Activated naive CD8-positive, alpha-beta T cell treated with anti-CD3 and anti-CD28 coated beads, Interleukin-2, amount 50 U/mL, for 16 hours (primary cell): Measurements from ENCODE around the gene BPHL.
"Not testable (repeated sequence)": the region's sequence is repeated elsewhere in the genome, so short reads cannot be mapped to it uniquely, and the experiment has no call there.

Source experiments
- DNase-seq: peaks from one replicate; pipeline ENCODE4 v3.0.0-alpha.2; 2020; ENCODE audit warnings: low read depth, low spot score

BPHL gene

DNA sequence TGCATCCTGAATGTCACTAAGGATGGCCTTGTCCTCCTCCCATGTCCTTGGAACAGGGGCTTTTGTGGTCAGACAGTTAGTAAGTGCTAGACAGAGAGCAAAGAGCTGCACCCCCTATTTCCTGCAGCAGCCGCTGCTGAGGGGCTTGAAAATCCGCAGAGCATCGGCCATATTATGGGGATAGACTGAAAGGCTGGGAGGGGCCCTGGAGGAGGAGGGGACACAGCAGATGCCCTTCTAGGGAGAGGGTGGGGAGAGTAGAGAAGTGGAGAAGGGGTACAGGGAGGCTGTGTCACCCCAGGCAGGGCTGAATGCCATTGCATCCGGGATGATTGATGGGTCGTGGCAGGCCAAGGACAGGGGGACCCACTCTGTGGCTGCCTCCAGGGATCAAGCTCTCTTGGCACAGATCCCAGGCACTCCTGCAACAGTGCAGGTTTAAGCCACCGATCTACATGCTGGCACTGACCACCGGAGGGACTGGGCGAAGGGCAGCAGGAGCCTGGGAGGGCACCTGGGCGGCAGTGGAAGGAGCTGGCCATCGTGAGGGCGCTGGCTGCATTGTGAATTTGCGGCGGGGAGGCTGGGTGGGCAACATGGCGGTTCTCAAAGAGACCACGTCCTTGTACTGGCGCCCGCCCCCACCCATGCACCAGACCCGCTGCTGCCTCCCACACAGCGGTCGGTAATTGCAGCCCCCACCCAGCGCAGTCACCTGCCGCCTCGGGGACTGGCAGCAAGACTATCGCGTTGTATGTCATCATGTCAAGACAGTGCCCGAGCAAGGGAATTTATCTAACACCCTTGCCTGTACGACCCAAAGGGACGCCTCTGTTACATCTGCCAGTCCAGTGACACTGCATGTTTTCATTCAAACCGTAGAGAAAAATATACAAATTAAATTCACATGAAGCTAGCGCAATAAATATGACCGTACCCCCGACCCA, 37.9 kb downstream of the BPHL start:
- not testable (repeated sequence) for DNase-seq

DNA sequence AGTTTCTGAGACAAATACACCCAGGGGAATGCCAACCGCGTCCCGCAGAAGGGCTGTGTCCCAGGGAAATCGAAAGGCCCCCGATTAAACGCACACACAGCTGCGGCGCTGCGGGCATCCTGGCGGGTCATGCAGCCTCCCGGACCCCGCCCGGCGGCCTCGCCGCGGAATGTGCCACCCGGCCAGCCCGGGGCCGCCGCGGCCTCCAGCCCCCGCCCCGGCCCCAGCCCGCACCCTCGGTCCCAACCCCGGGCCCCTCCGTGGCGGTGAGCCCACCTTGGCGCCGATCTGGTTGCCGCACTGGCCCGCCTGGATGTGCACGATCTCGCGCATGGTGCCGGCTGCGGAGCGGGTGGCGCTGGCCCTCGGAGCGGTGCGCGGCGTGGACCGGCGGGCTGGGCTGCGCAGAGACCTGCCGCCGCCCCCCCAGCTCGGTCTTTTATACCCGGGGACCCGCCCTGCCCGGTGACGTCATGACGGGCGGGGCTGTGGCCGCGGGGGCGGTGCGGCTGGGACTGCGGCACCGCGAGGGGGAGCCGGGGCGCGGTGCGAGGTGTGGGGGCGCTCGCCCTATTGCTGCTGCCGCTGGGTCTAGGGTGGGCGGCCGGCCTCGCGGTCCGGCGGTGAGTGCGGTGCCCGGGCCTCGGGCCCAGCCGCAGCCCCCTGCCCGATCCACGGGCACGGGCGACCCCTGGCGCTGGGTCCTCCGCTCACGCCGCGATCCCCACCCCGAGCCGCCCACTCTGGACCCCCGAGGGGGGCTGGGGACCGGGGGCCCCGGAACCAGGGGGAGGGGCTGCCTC, 38.8 kb downstream of the BPHL start, which contains the start of gene TUBB2A:
TSS of gene TUBB2A (minus strand) at position 414 of the 803 bp plus-strand sequence. CDS start at position 333, 81 bp downstream.
- DNase-seq: peak; percentile 69

GRCh38 chr6:3159805-3160781, 41.6 kb downstream of the BPHL start:
- DNase-seq: no peak

DNA sequence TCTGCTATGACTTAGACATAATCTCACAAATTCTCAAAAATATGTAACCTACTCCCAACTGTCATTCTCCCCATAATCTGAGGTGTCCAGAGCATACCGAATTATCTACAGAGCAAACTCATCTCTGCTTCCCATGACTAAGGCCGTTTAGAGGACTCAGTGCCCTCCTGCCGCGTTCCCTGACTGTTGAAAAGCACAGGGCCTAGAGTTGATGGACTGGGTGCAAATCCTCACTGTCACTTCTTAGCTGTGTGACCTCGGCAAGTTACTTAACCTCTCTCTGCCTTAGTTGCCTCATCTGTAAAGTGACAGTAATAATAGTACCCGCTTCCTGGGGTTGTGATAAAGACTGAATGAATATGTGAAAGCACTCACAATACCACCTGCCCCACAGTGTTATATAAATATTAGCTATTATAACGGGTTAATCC, 43.6 kb downstream of the BPHL start:
- no peak for DNase-seq

DNA sequence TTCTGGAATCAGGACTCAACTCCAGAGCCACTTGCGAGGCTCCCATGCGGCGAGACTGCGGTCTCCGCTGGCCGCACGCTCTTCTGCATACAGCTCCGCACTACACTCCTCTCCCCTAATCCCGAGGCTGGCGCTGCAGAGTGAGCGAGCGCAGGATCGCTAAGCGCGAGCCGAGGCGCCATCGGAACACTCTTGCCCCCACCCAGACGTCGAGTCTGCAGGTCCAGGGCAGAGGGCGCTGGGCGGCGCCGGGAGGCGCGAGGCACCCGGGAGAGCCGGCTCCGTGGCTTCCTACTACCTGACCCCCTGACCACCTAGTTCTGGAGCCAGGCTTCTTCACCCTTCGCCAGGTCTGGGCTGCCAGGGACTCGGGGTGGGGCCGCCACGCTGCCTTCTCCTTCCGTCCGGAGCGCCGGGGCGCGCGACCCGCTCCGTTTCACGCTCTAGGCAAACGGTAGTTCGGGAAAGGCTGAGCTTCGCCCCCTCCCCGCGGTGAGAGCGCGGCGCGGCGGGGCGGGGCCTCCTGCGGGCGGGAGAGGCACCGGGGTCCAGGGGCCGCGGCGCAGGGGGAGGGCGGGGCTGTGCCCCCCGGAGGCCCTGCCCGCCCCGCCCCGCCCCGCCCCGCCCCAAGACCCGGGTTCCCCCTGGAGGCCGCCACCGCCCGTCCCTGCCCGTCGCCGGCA, 44.2 kb downstream of the BPHL start:
- no peak for DNase-seq

- no peak for DNase-seq
Observed at GRCh38 chr6:3163248-3163594, 44.7 kb downstream of the BPHL start.

DNA sequence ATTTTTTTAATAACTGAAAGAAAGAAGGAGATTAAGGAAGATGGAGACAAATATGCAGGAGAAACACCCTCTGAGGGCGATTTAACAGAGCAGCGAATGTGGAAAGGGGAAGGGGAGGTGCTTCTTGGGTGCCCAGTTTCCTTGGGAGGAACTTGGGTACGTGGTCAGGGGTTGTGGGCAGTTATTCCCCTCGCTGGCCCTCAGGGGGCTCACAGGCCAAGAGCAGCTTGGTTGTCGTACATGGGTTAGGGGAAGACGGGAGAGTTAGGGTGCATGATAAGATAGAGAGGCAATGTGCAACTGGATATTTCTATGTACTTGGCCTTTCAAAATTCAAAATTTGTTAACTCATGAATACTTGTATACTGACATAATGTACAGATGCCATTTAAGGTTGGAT, 45.9 kb downstream of the BPHL start:
- no peak for DNase-seq

DNA sequence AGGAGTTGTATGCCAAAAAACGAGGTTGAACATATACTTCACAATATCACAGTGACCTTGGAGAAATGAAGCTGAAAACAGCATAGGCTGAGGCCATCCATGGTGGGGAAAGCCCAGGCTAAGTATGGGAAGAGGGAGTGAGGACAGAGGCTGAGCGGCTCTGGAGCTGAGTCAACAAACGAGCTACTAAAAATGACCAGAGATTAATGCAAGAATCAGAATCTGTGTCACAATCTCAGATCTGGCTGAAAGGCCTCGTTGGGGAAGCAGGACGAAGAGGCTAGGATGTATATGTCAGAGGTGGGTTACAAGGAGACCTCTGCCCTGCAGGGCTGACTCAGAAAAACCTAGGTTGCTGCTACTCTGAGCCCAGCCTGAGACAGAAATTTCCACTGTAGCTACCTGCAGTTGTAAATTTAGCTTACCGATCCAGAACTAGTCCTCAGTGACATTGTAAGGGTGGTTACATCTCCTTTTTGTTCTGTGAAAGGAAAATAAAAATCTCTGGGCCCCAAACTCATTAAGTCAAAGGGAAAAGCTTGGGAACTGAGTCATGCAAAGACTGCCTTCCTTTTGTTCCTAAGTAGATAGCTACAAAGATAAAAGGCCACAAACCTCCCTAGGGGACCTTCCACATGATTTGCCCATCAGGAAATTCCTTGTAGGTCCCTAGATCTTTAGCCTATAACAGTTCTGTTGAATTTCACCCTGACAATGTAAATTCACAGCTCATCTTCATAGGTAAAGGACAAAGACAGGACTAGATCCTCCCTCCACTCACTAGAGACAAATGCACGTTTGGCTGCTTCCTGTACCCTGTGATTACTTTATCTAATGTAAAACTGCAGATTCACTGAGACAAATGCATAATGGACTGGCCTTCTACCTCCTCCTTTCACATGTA, 47.4 kb downstream of the BPHL start:
- DNase-seq: no peak

DNA sequence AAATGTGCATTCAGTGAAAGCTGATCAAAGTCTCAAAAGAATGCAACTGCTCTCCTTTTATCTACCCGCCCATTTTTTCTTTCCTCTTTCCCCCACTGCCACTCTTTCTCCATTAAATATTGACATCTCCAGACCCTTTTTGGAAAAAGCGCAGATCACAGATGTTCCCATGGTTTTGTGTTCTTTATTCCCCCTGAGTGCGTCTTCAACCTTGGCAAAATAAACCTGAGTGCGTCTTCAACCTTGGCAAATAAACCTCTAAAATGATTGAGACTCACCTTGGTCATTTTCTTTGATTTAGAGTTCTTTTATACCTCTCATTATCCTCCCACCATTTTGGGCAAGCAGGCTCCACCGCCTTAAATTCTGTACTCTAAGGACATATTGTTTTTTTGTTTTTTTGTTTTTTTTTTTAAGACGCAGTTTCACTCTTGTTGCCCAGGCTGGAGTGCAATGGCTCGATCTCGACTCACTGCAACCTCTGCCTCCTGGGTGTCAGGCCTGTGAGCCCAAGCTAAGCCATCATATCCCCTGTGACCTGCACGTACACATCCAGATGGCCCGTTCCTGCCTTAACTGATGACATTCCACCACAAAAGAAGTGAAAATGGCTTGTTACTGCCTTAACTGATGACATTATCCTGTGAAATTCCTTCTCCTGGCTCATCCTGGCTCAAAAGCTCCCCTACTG, 48.2 kb downstream of the BPHL start:
- DNase-seq: not testable (repeated sequence)

DNA sequence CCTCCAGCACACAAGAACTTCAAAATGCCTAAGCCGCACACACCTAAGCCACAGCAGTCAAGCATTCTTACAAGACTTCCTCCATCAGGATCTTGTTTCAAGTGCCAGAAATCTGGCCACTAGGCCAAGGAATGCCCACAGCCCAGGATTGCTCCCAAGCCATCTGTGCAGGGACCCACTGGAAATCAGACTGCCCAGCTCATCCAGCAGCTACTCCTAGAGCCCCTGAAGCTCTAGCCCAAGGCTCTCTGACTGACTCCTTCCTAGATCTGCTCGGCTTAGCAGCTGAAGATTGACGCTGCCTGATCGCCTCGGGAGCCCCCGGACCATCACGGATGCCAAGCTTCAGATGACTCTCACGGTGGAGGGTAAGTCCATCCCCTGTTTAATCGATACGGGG, 49.5 kb downstream of the BPHL start:
- not testable (repeated sequence) for DNase-seq

GRCh38 chr6:3170676-3171075, 52.2 kb downstream of the BPHL start:
- DNase-seq: not testable (repeated sequence)

DNA sequence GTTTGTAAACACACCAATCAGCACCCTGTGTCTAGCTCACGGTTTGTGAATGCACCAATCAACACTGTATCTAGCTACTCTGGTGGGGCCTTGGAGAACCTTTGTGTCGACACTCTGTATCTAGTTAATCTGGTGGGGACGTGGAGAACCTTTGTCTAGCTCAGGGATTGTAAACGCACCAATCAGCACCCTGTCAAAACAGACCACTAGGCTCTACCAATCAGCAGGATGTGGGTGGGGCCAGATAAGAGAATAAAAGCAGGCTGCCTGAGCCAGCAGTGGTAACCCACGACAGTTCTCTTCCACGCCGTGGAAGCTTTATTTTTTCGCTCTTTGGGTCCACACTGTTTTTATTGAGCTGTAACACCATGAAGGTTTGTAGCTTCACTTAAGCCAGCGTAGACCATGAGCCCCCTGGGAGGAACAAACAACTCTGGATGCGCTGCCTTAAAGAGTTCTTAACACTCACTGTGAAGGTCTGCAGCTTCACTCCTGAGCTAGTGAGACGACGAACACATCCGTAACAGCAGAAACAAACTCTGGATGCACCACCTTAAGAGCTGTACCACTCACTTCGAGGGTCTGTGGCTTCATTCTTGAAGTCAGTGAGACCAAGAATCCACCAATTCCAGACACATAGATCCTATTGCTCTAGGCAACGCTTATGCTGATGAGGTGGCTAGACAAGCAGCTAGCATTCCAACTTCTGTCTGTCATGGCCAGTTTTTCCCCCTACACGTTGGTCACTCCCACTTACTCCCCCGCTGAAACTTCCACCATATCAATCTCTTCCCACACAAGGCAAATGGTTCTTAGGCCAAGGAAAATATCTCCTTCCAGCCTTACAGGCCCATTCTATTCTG, 53.0 kb downstream of the BPHL start:
- not testable (repeated sequence) for DNase-seq

- not testable (repeated sequence) for DNase-seq
Observed at GRCh38 chr6:3172789-3173188, 54.3 kb downstream of the BPHL start.

DNA sequence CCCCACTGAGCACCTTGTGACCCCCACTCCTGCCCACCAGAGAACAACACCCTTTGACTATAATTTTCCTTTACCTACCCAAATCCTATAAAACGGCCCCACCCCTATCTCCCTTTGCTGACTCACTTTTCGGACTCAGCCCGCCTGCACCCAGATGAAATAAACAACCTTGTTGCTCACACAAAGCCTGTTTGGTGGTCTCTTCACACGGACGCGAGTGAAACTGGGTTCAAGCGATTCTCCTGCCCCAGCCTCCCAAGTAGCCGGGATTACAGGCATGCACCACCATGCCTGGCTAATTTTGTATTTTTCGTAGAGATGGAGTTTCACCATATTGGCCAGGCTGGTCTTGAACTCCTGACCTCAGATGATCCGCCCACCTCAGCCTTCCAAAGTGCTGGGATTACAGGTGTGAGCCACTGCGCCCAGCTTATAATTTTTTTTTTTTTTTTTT, 55.2 kb downstream of the BPHL start:
- not testable (repeated sequence) for DNase-seq

GRCh38 chr6:3175715-3176402, 57.3 kb downstream of the BPHL start:
- no peak for DNase-seq

DNA sequence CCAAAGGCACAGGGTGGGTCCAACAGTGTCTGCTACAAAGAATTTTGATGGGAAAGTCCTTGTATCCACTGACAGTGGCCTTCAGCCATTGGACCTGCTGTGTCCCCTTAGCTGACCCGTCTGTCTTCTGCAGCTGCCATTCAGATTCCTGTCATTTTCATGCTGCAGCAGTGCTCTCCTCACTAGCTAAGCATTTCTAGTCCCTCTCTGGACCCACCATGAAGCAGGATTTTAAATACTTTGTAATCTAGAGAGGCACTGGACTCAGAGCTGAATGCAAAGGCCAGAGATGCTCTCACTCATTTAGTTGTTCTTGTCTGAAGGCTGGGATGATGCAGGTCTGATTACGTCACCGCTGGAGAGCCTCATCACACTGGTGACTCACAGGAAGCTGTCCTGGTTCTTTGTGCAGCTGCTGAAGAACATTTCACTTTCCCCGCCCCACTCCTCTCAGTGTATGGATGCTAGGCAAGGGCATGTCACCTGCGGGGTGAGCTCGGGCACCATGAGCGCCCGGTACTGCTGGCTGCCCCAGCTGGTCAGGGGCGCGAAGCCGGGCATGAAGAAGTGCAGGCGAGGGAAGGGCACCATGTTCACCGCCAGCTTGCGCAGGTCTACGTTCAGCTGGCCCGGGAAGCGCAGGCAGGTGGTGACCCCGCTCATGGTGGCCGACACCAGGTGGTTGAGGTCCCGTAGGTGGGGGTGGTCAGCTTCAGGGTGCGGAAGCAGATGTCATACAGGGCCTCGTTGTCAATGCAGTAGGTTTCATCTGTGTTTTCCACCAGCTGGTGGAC, 58.2 kb downstream of the BPHL start:
- DNase-seq: no peak

DNA sequence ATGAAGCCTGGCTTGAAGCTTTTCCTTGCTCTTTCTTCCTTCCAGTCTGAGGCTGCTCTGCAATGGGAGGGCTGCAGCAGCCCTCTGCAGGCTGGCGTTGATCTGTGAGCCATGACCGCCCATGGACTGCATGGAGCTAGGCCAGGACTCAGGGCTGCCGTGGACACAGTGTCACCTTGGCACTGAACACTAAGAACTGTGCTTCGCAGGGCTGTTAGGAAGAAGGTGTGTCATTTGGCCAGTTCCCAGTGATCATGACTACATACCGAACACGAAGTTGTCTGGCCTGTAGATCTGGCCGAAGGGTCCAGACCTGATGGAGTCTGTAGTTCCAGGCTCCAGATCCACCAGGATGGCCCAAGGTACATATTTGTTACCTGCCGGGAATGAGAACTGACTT, 60.2 kb downstream of the BPHL start:
- not testable (repeated sequence) for DNase-seq
